Neural cell (in vitro differentiated cells): ENCODE results near the gene ELP4. TPM values are rescaled to one million over a fixed set of nuclear protein-coding genes. Genes with fewer than 3 reads are reported as not detected.

Source experiments
- H2AFZ ChIP-seq: fragments of 200-600, 300-800 bp; sonication (generic), shearing (Covaris generic); 2 replicates; pipeline ENCODE4 v1.6.0; 2014; ENCODE audit warnings: low read depth, mild to moderate bottlenecking, antibody characterized with exemption, low read length, moderate library complexity
- H3F3A ChIP-seq: fragments of 200-600 bp; shearing (Covaris generic); 2 replicates; pipeline ENCODE4 v1.6.1; 2016; ENCODE audit warnings: mild to moderate bottlenecking, moderate library complexity, mixed read lengths, antibody characterized with exemption, low read length; ENCODE audit not compliant: insufficient read depth, poor library complexity, severe bottlenecking
- H3K27ac ChIP-seq: fragments of 200-600, 300-800 bp; sonication (generic), shearing (Covaris generic); 2 replicates; pipeline ENCODE4 v1.5.1; 2014; ENCODE audit warnings: mild to moderate bottlenecking, low read length, moderate library complexity
- H3K27me3 ChIP-seq: fragments of 300-800, 200-600 bp; sonication (generic), shearing (Covaris generic); 2 replicates; pipeline ENCODE4 v1.6.0; 2014; ENCODE audit warnings: mild to moderate bottlenecking, low read depth, low read length, moderate library complexity; ENCODE audit not compliant: insufficient read depth
- H3K36me3 ChIP-seq: fragments of 300-800, 200-600 bp; sonication (generic), shearing (Covaris generic); 2 replicates; pipeline ENCODE4 v1.5.1; 2014; ENCODE audit warnings: mild to moderate bottlenecking, antibody characterized with exemption, low read length, moderate library complexity; ENCODE audit not compliant: insufficient read depth
- H3K4me2 ChIP-seq: fragments of 300-800, 200-600 bp; sonication (generic), shearing (Covaris generic); 2 replicates; pipeline ENCODE4 v1.6.0; 2014; ENCODE audit warnings: mild to moderate bottlenecking, low read length
- H3K4me3 ChIP-seq: fragments of 300-800, 200-600 bp; sonication (generic), shearing (Covaris generic); 2 replicates; pipeline ENCODE4 v1.5.1; 2014; ENCODE audit warnings: mild to moderate bottlenecking, low read length, moderate library complexity
- H3K79me2 ChIP-seq: fragments of 200-600 bp; shearing (Covaris generic); replicated peaks from 2 replicates; pipeline ENCODE4 v1.6.0; 2014; ENCODE audit warnings: mild to moderate bottlenecking, low read length, moderate library complexity; ENCODE audit not compliant: insufficient read depth
- H3K9ac ChIP-seq: fragments of 300-800, 200-600 bp; sonication (generic), shearing (Covaris generic); 2 replicates; pipeline ENCODE4 v1.6.1; 2016; ENCODE audit warnings: mild to moderate bottlenecking, low read length, mixed read lengths
- H3K9me2 ChIP-seq: fragments of 200-600 bp; shearing (Covaris generic); 2 replicates; pipeline ENCODE4 v1.6.1; 2016; ENCODE audit warnings: mild to moderate bottlenecking, low read length, mixed read lengths; ENCODE audit not compliant: insufficient read depth
- H3K9me3 ChIP-seq: fragments of 200-600, 300-800 bp; sonication (generic), shearing (Covaris generic); 2 replicates; pipeline ENCODE4 v1.6.1; 2016; ENCODE audit warnings: mild to moderate bottlenecking, mixed run types, low read length, moderate library complexity, mixed read lengths
- H4K20me1 ChIP-seq: fragments of 200-600 bp; shearing (Covaris generic); 2 replicates; pipeline ENCODE4 v1.6.1; 2016; ENCODE audit warnings: mild to moderate bottlenecking, mixed run types; ENCODE audit not compliant: insufficient read depth
- CTCF ChIP-seq: fragments of 450-650 bp; IDR thresholded peaks from 2 replicates; pipeline ENCODE4 v1.5.1; 2014; ENCODE audit warnings: antibody characterized with exemption, mild to moderate bottlenecking, moderate library complexity; ENCODE audit not compliant: poor library complexity, severe bottlenecking
- EP300 ChIP-seq: fragments of 450-650 bp; conservative IDR thresholded peaks from 2 replicates; pipeline ENCODE4 v1.6.1; 2014; ENCODE audit warnings: antibody characterized with exemption, mild to moderate bottlenecking, moderate library complexity; ENCODE audit not compliant: poor library complexity, severe bottlenecking
- EZH2 ChIP-seq: fragments of 200-600, 300-800 bp; shearing (Covaris generic), sonication (generic); IDR thresholded peaks from 2 replicates; pipeline ENCODE4 v1.6.1; 2014; ENCODE audit warnings: antibody characterized with exemption, low read length, borderline replicate concordance, mild to moderate bottlenecking; ENCODE audit not compliant: insufficient read depth, poor library complexity, severe bottlenecking
- MXI1 ChIP-seq: fragments of 450-650 bp; conservative IDR thresholded peaks from 2 replicates; pipeline ENCODE4 v1.6.1; 2014; ENCODE audit warnings: antibody characterized with exemption, mild to moderate bottlenecking; ENCODE audit not compliant: poor library complexity, severe bottlenecking
- POLR2AphosphoS5 ChIP-seq: IDR thresholded peaks from 2 replicates; pipeline ENCODE4 v1.6.1; 2012
- RAD21 ChIP-seq: fragments of 450-650 bp; conservative IDR thresholded peaks from 2 replicates; pipeline ENCODE4 v1.6.1; 2014; ENCODE audit warnings: antibody characterized with exemption, mild to moderate bottlenecking, moderate library complexity
- REST ChIP-seq: IDR thresholded peaks from 2 replicates; pipeline ENCODE4 v1.6.1; 2012; ENCODE audit warnings: borderline replicate concordance
- SMC3 ChIP-seq: fragments of 450-650 bp; conservative IDR thresholded peaks from 2 replicates; pipeline ENCODE4 v1.6.1; 2014; ENCODE audit warnings: antibody characterized with exemption, mild to moderate bottlenecking, moderate library complexity; ENCODE audit not compliant: poor library complexity
- TAF1 ChIP-seq: IDR thresholded peaks from 2 replicates; pipeline ENCODE4 v1.6.1; 2012; ENCODE audit warnings: low read depth
- polyA plus RNA-seq: library from polyadenylated mRNA; depleted of rRNA; stranded (reverse); fragments of >200 nt; gene quantifications from 2 replicates; pipeline ENCODE4 v1.2.3, GENCODE V29; 2014

Gene ELP4
- polyA plus RNA-seq, 1 donor from 2014 or later: 30.4 TPM

- Histone ChIP-seq H3K9ac (no peak overlapping the region), H3K9me2 (no peaks in the 10 kb centered on the region), H3K4me3 (no peak overlapping the region), H3K36me3 (no peaks in the 10 kb centered on the region), H3K4me2 (no peak overlapping the region), H3F3A (no peaks in the 10 kb centered on the region), H3K79me2 (no peaks in the 10 kb centered on the region), H3K27ac (no peak overlapping the region), H3K27me3 (no peaks in the 10 kb centered on the region), H3K9me3 (no peaks in the 10 kb centered on the region), H4K20me1 (no peaks in the 10 kb centered on the region), H2AFZ (no peak overlapping the region)
- TF ChIP-seq SMC3 (no peak), EZH2 (no peak), EP300 (no peak), RAD21 (no peak), REST (no peak), TAF1 (no peak), CTCF (no peak), MXI1 (no peak), POLR2AphosphoS5 (no peak)
Measured at GRCh38 chr11:31720671-31721365, 211.3 kb downstream of the ELP4 start.

- H3K27me3 ChIP-seq: no peaks in the 10 kb centered on the region
- H2AFZ ChIP-seq: no peak overlapping the region
Measured at GRCh38 chr11:31722754-31723153, 213.2 kb downstream of the ELP4 start.

GRCh38 chr11:31725176-31725575, 215.6 kb downstream of the ELP4 start:
- H3K9me2 ChIP-seq: no peaks in the 10 kb centered on the region
- no peak overlapping the region for H3K27ac ChIP-seq
- H2AFZ ChIP-seq: no peak overlapping the region
- TF ChIP-seq TAF1 (no peak), MXI1 (no peak), POLR2AphosphoS5 (no peak), REST (no peak), EZH2 (no peak), CTCF (no peak), EP300 (no peak), SMC3 (no peak), RAD21 (no peak)
- H3K9ac ChIP-seq: no peak overlapping the region
- no peaks in the 10 kb centered on the region for H4K20me1 ChIP-seq
- no peaks in the 10 kb centered on the region for H3K27me3 ChIP-seq
- no peaks in the 10 kb centered on the region for H3K36me3 ChIP-seq
- no peak overlapping the region for H3K4me2 ChIP-seq
- H3K9me3 ChIP-seq: no peaks in the 10 kb centered on the region
- no peaks in the 10 kb centered on the region for H3K79me2 ChIP-seq
- H3K4me3 ChIP-seq: no peak overlapping the region
- H3F3A ChIP-seq: no peaks in the 10 kb centered on the region

More at GRCh38 chr11:31722754-31723153, 213.2 kb downstream of the ELP4 start:
- no peak overlapping the region for H3K4me3 ChIP-seq
- H3K4me2 ChIP-seq: no peak overlapping the region
- no peaks in the 10 kb centered on the region for H4K20me1 ChIP-seq
- H3F3A ChIP-seq: no peaks in the 10 kb centered on the region
- H3K36me3 ChIP-seq: no peaks in the 10 kb centered on the region
- H3K79me2 ChIP-seq: no peaks in the 10 kb centered on the region
- TF ChIP-seq POLR2AphosphoS5: no peak
- no peaks in the 10 kb centered on the region for H3K9me3 ChIP-seq
- H3K9me2 ChIP-seq: no peaks in the 10 kb centered on the region
- H3K27ac ChIP-seq: no peak overlapping the region
- H3K9ac ChIP-seq: no peak overlapping the region
